SK-N-SH (cell line): ENCODE results near the gene TBC1D5.

ENCODE experiments used
- CTCF ChIP-seq: fragments of 200-600 bp; sonication (generic); IDR thresholded peaks from 2 replicates; pipeline ENCODE4 v1.6.1; 2017; ENCODE audit warnings: antibody characterized with exemption, mild to moderate bottlenecking, moderate library complexity
- EZH2phosphoT487 ChIP-seq: fragments of 200-600 bp; sonication (generic); IDR thresholded peaks from 2 replicates; pipeline ENCODE4 v1.6.1; 2017; ENCODE audit warnings: low read depth, mixed run types, mild to moderate bottlenecking, antibody characterized with exemption, moderate library complexity, borderline replicate concordance
- FOSL2 ChIP-seq: IDR thresholded peaks from 2 replicates; pipeline ENCODE4 v1.4.0; 2012; ENCODE audit warnings: low read depth, mild to moderate bottlenecking, moderate library complexity, borderline replicate concordance
- FOXM1 ChIP-seq: IDR thresholded peaks from 2 replicates; pipeline ENCODE4 v1.4.0; 2012; ENCODE audit warnings: low read depth, mild to moderate bottlenecking
- IRF3 ChIP-seq: fragments of 150-350 bp; IDR thresholded peaks from 2 replicates; pipeline ENCODE4 v1.6.1; 2016; ENCODE audit warnings: mild to moderate bottlenecking, low read depth, low read length
- MXI1 ChIP-seq: IDR thresholded peaks from 2 replicates; pipeline ENCODE4 v1.6.1; 2012; ENCODE audit warnings: mild to moderate bottlenecking, low read depth, low read length, improper control_type of control experiment
- NFIC ChIP-seq: IDR thresholded peaks from 2 replicates; pipeline ENCODE4 v1.4.0; 2012; ENCODE audit warnings: borderline replicate concordance
- POLR2AphosphoS5 ChIP-seq: IDR thresholded peaks from 2 replicates; pipeline ENCODE4 v1.6.1; 2012; ENCODE audit warnings: low read depth, low read length
- RFX5 ChIP-seq: IDR thresholded peaks from 2 replicates; pipeline ENCODE4 v1.6.1; 2012; ENCODE audit warnings: mild to moderate bottlenecking, improper control_type of control experiment, low read length
- SIN3A ChIP-seq: IDR thresholded peaks from 2 replicates; pipeline ENCODE4 v1.6.1; 2012; ENCODE audit warnings: low read depth, mild to moderate bottlenecking, low read length, moderate library complexity, borderline replicate concordance
- TEAD4 ChIP-seq: IDR thresholded peaks from 2 replicates; pipeline ENCODE4 v1.4.0; 2012; ENCODE audit warnings: mild to moderate bottlenecking, borderline replicate concordance; ENCODE audit not compliant: insufficient read depth
- TF ChIP-seq, protein P1 (sequence below): IDR thresholded peaks from 2 replicates; pipeline ENCODE4 v1.4.0; 2012; ENCODE audit warnings: low read depth

DNA sequence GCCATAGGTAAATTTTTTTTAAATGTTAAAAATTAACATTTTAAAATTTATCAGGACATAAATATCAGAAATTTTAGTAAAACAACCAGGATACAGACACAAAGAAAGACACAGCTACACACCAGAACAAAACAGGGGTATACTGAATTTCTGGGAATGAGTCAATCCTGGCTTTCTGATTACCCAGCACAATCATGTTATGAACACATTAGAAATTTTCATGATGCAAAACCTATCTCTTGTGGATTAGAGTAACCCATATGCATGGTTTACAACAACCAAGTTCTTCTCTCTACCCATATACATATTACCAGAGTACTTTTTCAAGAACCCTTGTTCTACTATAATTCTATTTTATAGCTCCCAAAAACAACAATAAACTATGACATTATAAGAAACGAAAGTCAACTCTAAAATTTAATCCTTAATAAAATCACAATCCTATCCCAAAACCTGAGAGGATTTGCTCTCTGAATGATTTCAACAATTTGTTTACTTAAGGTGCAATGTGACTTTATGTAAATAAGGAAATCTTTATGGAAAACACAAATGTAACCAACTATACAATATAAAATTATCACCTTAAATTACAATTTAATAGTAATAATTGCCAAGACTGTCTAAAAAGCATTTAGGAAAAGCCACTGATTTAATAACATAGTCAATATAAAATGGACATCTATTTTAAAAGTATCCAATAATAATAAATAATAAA, 184.5 kb downstream of the TBC1D5 start:
- no peak for TF ChIP-seq FOXM1
- no peak for TF ChIP-seq POLR2AphosphoS5
- no peak for TF ChIP-seq NFIC
- TF ChIP-seq RFX5, result no peak
- TF ChIP-seq MXI1, result no peak
- no peak for TF ChIP-seq EZH2phosphoT487
- no peak for TF ChIP-seq CTCF
- TF ChIP-seq, protein P1, sequence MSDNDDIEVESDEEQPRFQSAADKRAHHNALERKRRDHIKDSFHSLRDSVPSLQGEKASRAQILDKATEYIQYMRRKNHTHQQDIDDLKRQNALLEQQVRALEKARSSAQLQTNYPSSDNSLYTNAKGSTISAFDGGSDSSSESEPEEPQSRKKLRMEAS, result no peak
- TF ChIP-seq IRF3, result no peak
- no peak for TF ChIP-seq SIN3A
- TF ChIP-seq TEAD4, result no peak
- no peak for TF ChIP-seq FOSL2
